Uterus (tissue), 4 donors: ENCODE measurements around the gene PLCG2. TPM values are rescaled to one million over a fixed set of nuclear protein-coding genes. Genes with fewer than 3 reads are reported as not detected.

Source experiments
- DNase-seq, 2 donors: peaks; one replicate each; pipeline ENCODE4 v3.0.0-alpha.2; 2019 to 2020
- H3K27ac ChIP-seq, 2 donors: fragments of 200-600 bp; sonication (generic); 1 replicate in 1 of 2; 2 replicates in 1 of 2; pipeline ENCODE4 v1.5.1; 2016 to 2018
- H3K27me3 ChIP-seq, 2 donors: fragments of 200-600 bp; sonication (generic); one replicate each; pipeline ENCODE4 v1.5.1; 2018 to 2019; ENCODE audit warnings: control low read depth in 1 of 2
- H3K36me3 ChIP-seq, 2 donors: fragments of 200-600 bp; sonication (generic); one replicate each; pipeline ENCODE4 v1.5.1; 2019; ENCODE audit warnings: control low read depth in 1 of 2
- H3K4me1 ChIP-seq, 2 donors: fragments of 200-600 bp; sonication (generic); one replicate each; pipeline ENCODE4 v1.5.1; 2018 to 2019; ENCODE audit warnings: control low read depth in 1 of 2
- H3K4me3 ChIP-seq, 2 donors: fragments of 200-600 bp; sonication (generic); 1 replicate in 1 of 2; 2 replicates in 1 of 2; pipeline ENCODE4 v1.5.1; 2018 to 2019; ENCODE audit warnings: mild to moderate bottlenecking in 1 of 2
- H3K9me3 ChIP-seq, 2 donors: fragments of 200-600 bp; sonication (generic); one replicate each; pipeline ENCODE4 v1.5.1; 2019; ENCODE audit warnings: control low read depth in 1 of 2
- CTCF ChIP-seq, 4 experiments: fragments of 200-600 bp in 2 of 4; fragments of 450-650 bp in 2 of 4; sonication (generic) in 2 of 4; IDR thresholded peaks; one replicate each; pipeline ENCODE4 v1.5.1; 2016 to 2019; ENCODE audit warnings: antibody characterized with exemption in 4 of 4, mild to moderate bottlenecking in 2 of 4, moderate library complexity in 1 of 4
- POLR2A ChIP-seq, 2 donors: fragments of 450-650 bp; IDR thresholded peaks; one replicate each; pipeline ENCODE4 v1.6.1; 2016; ENCODE audit warnings: antibody characterized with exemption in 2 of 2, mild to moderate bottlenecking in 1 of 2, moderate library complexity in 1 of 2
- intact Hi-C: fragments of 100-400 bp; cut with DNase I; formaldehyde crosslinking; loops from one replicate; pipeline ENCODE4 v1.15.1; 2023; ENCODE audit warnings: low total_unique reads
- total RNA-seq, 4 donors: library from RNA; depleted of rRNA in 3 of 4; stranded (reverse); fragments of >200 nt in 3 of 4; gene quantifications; one replicate each; pipeline versions ENCODE4 v1.1.0 to v1.2.4, GENCODE V29; 2014 to 2023
- donor health status: DM: yes; HTN: yes; CAD: no.

PLCG2 gene
- total RNA-seq, 4 donors from 2014 or later = 11.2 to 39.4 (median 18.8) TPM

GRCh38 chr16:81775570-81775969, 3.5 kb upstream of the PLCG2 start:
- intact Hi-C loops = no loop called here
- no peaks in the 10 kb centered on the region for H3K9me3 ChIP-seq
- H3K36me3 ChIP-seq = no peaks in the 10 kb centered on the region
- H3K27me3 ChIP-seq = no peaks in the 10 kb centered on the region
- TF ChIP-seq POLR2A (IDR thresholded peaks at IDR 0.05) (no peak), CTCF (IDR thresholded peaks at IDR 0.05) (no peak)
- DNase-seq = no peak
- H3K4me3 ChIP-seq = no peak overlapping the region
- no peaks in the 10 kb centered on the region for H3K4me1 ChIP-seq
- no peak overlapping the region for H3K27ac ChIP-seq

GRCh38 chr16:81778231-81778630, 860 bp upstream of the PLCG2 start:
- Histone ChIP-seq H3K9me3 (no peaks in the 10 kb centered on the region), H3K4me3 (no peak overlapping the region), H3K27me3 (no peaks in the 10 kb centered on the region), H3K36me3 (no peaks in the 10 kb centered on the region), H3K4me1 (no peaks in the 10 kb centered on the region), H3K27ac (no peak overlapping the region)
- intact Hi-C loops = no loop called here
- no peak for DNase-seq
- TF ChIP-seq CTCF (IDR thresholded peaks at IDR 0.05) = no peak
- no peak for TF ChIP-seq POLR2A (IDR thresholded peaks at IDR 0.05)

GRCh38 chr16:81779536-81780320, 637 bp downstream of the PLCG2 start:
- no peak for TF ChIP-seq CTCF (IDR thresholded peaks at IDR 0.05)
- TF ChIP-seq POLR2A (IDR thresholded peaks at IDR 0.05) = no peak
- no peak for DNase-seq
- H3K4me3 ChIP-seq = peak overlapping the region; percentile 43 to 49
- intact Hi-C loops = no loop called here
- no peaks in the 10 kb centered on the region for H3K4me1 ChIP-seq
- no peaks in the 10 kb centered on the region for H3K9me3 ChIP-seq
- no peaks in the 10 kb centered on the region for H3K27me3 ChIP-seq
- H3K27ac ChIP-seq = peak overlapping the region; percentile 21 to 49
- H3K36me3 ChIP-seq = no peaks in the 10 kb centered on the region

- Histone ChIP-seq H3K9me3 (no peaks in the 10 kb centered on the region), H3K36me3 (no peaks in the 10 kb centered on the region), H3K27me3 (no peaks in the 10 kb centered on the region), H3K4me1 (no peaks in the 10 kb centered on the region), H3K4me3 (peak overlapping the region in 1 of 2 donors; percentile 43), H3K27ac (no peak overlapping the region)
- DNase-seq = no peak
- no peak for TF ChIP-seq CTCF (IDR thresholded peaks at IDR 0.05)
- TF ChIP-seq POLR2A (IDR thresholded peaks at IDR 0.05) = no peak
- intact Hi-C loops = no loop called here
These were observed 1.3 kb downstream of the PLCG2 start for GRCh38 chr16:81780350-81780749.

- no peaks in the 10 kb centered on the region for H3K36me3 ChIP-seq
- DNase-seq = no peak
- TF ChIP-seq POLR2A (IDR thresholded peaks at IDR 0.05) = no peak
- no peak for TF ChIP-seq CTCF (IDR thresholded peaks at IDR 0.05)
- H3K27ac ChIP-seq = no peak overlapping the region
- no peaks in the 10 kb centered on the region for H3K27me3 ChIP-seq
- H3K4me1 ChIP-seq = no peaks in the 10 kb centered on the region
- intact Hi-C loops = no loop called here
- H3K9me3 ChIP-seq = no peaks in the 10 kb centered on the region
- H3K4me3 ChIP-seq = no peak overlapping the region
These were observed 3.1 kb downstream of the PLCG2 start for GRCh38 chr16:81782236-81782635.
